CD4-positive, CD25-positive, alpha-beta regulatory T cell (primary cell): ENCODE measurements around the gene KIAA0825. TPM values are rescaled to one million over a fixed set of nuclear protein-coding genes. Genes with fewer than 3 reads are reported as not detected.

Experiments used
- ATAC-seq, 2 donors: fragments of 150-1000 bp; cut with Tn5 transposase; one replicate each; pipeline ENCODE4 v1.10.0; 2021; ENCODE audit warnings: low read depth in 2 of 2, moderate number of reproducible peaks in 2 of 2, moderate library complexity in 1 of 2
- DNase-seq, 3 donors: peaks; one replicate each; pipeline versions ENCODE4 v3.0.0 to v3.0.0-alpha.2; 2012 to 2022; ENCODE audit warnings: mixed read lengths in 1 of 3
- H3K27ac ChIP-seq: one replicate; pipeline ENCODE4 v1.7.0; 2013; ENCODE audit warnings: mild to moderate bottlenecking, low read length; ENCODE audit not compliant: insufficient read depth, poor library complexity, severe bottlenecking
- H3K27me3 ChIP-seq: one replicate; pipeline ENCODE4 v1.7.0; 2013; ENCODE audit warnings: low read length; ENCODE audit not compliant: control insufficient read depth, insufficient read depth
- H3K36me3 ChIP-seq: one replicate; pipeline ENCODE4 v1.7.0; 2013; ENCODE audit warnings: mild to moderate bottlenecking, low read length, moderate library complexity; ENCODE audit not compliant: control insufficient read depth, insufficient read depth
- H3K4me1 ChIP-seq: 2 replicates; pipeline ENCODE4 v1.7.0; 2013; ENCODE audit warnings: mild to moderate bottlenecking, low read length; ENCODE audit not compliant: insufficient read depth, control insufficient read depth, poor library complexity, severe bottlenecking
- H3K4me3 ChIP-seq: one replicate; pipeline ENCODE4 v1.7.0; 2013; ENCODE audit warnings: low read depth, mild to moderate bottlenecking, low read length, moderate library complexity
- H3K9me3 ChIP-seq, 2 experiments: 1 replicate in 1 of 2; 2 replicates in 1 of 2; pipeline ENCODE4 v1.7.0; 2013; ENCODE audit warnings: low read length in 2 of 2, mild to moderate bottlenecking in 1 of 2, moderate library complexity in 1 of 2; ENCODE audit not compliant: control insufficient read depth in 2 of 2
- H3K27ac Mint-ChIP-seq, 3 donors: one replicate each; pipeline ENCODE4 v1.8.0; 2020 to 2022; ENCODE audit warnings: mild to moderate bottlenecking in 3 of 3, mixed read lengths in 3 of 3, moderate library complexity in 2 of 3
- H3K27me3 Mint-ChIP-seq: one replicate; pipeline ENCODE4 v1.8.0; 2022; ENCODE audit warnings: mild to moderate bottlenecking, mixed read lengths
- H3K36me3 Mint-ChIP-seq: one replicate; pipeline ENCODE4 v1.8.0; 2020; ENCODE audit warnings: mixed read lengths
- H3K4me1 Mint-ChIP-seq, 4 donors: one replicate each; pipeline ENCODE4 v1.8.0; 2020 to 2022; ENCODE audit warnings: mixed read lengths in 4 of 4, mild to moderate bottlenecking in 1 of 4
- H3K4me3 Mint-ChIP-seq, 4 donors: one replicate each; pipeline ENCODE4 v1.8.0; 2020 to 2022; ENCODE audit warnings: mild to moderate bottlenecking in 4 of 4, mixed read lengths in 4 of 4, moderate library complexity in 3 of 4
- H3K9me3 Mint-ChIP-seq, 7 donors: one replicate each; pipeline ENCODE4 v1.8.0; 2020 to 2022; ENCODE audit warnings: mixed read lengths in 7 of 7, mild to moderate bottlenecking in 3 of 7, moderate library complexity in 2 of 7
- polyA plus RNA-seq, 4 donors: library from polyadenylated mRNA; unstranded; fragments of 300-500 nt; fragmentation: Illumina TruSeq; gene quantifications; one replicate each; pipeline ENCODE4 v1.2.3, GENCODE V29; 2021
- total RNA-seq: library from RNA; stranded (reverse); gene quantifications from one replicate; pipeline ENCODE4 v1.2.3, GENCODE V29; 2022

The KIAA0825 gene
- total and polyA plus RNA-seq, 5 donors from 2014 or later = 0.42 to 4.6 (median 1.3) TPM

DNA sequence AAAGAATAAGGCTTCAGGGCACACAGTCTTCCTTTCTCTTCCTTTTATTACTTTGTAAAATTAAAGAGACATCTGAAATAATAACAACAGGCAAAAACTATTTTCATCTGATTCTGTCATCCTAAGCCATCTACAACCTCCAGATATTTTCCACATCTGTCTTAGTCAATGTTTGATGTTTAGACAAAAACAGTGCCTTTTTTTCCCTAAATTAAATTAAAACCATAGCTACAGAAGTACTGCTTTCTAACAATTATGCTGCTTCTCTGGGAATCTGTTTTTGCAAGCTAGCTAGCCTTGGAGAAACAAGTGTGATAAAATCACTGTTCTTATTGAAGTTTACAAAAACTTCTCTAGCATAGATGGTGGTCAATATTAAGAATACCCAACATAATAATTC, 95.4 kb downstream of the KIAA0825 start:
- no peaks in the 10 kb centered on the region for H3K4me1 Mint-ChIP-seq
- H3K27ac ChIP-seq = no peak overlapping the region
- ATAC-seq (no peak), DNase-seq (no peak)
- no peaks in the 10 kb centered on the region for H3K4me1 ChIP-seq
- peaks cover 3% of the 10 kb centered on the region for H3K36me3 Mint-ChIP-seq
- no peak overlapping the region for H3K27ac Mint-ChIP-seq
- no peaks in the 10 kb centered on the region for H3K36me3 ChIP-seq
- H3K9me3 ChIP-seq = no peaks in the 10 kb centered on the region
- no peaks in the 10 kb centered on the region for H3K9me3 Mint-ChIP-seq
- H3K27me3 Mint-ChIP-seq = peaks cover 5% of the 10 kb centered on the region
- H3K27me3 ChIP-seq = no peaks in the 10 kb centered on the region
- H3K4me3 Mint-ChIP-seq = no peak overlapping the region
- no peak overlapping the region for H3K4me3 ChIP-seq

DNA sequence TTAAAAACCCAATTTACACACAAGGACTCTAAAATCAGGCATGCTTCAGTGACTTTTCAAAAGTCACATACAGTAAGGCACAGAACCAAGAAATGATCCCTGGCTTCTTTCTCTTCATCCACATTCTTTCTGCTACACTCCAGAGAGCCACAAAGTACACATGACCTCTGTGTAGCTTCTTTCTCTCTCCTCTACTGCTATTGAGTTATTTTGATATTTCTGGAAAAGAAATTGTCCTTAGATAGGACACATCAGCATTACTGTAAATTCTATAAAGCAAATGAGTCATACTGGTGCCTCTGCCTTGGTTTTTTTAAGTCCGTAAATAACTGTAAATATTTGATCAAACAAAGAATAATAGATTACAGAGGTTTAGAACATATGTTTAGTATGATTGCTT, 96.3 kb downstream of the KIAA0825 start:
- no peaks in the 10 kb centered on the region for H3K36me3 ChIP-seq
- no peaks in the 10 kb centered on the region for H3K4me1 ChIP-seq
- no peaks in the 10 kb centered on the region for H3K27me3 ChIP-seq
- H3K36me3 Mint-ChIP-seq = peaks cover 3% of the 10 kb centered on the region
- no peak overlapping the region for H3K27ac ChIP-seq
- no peak overlapping the region for H3K4me3 Mint-ChIP-seq
- peaks cover 5% of the 10 kb centered on the region for H3K27me3 Mint-ChIP-seq
- H3K9me3 Mint-ChIP-seq = no peaks in the 10 kb centered on the region
- no peak for DNase-seq
- H3K4me3 ChIP-seq = no peak overlapping the region
- ATAC-seq = no peak
- no peaks in the 10 kb centered on the region for H3K9me3 ChIP-seq
- no peaks in the 10 kb centered on the region for H3K4me1 Mint-ChIP-seq
- no peak overlapping the region for H3K27ac Mint-ChIP-seq

DNA sequence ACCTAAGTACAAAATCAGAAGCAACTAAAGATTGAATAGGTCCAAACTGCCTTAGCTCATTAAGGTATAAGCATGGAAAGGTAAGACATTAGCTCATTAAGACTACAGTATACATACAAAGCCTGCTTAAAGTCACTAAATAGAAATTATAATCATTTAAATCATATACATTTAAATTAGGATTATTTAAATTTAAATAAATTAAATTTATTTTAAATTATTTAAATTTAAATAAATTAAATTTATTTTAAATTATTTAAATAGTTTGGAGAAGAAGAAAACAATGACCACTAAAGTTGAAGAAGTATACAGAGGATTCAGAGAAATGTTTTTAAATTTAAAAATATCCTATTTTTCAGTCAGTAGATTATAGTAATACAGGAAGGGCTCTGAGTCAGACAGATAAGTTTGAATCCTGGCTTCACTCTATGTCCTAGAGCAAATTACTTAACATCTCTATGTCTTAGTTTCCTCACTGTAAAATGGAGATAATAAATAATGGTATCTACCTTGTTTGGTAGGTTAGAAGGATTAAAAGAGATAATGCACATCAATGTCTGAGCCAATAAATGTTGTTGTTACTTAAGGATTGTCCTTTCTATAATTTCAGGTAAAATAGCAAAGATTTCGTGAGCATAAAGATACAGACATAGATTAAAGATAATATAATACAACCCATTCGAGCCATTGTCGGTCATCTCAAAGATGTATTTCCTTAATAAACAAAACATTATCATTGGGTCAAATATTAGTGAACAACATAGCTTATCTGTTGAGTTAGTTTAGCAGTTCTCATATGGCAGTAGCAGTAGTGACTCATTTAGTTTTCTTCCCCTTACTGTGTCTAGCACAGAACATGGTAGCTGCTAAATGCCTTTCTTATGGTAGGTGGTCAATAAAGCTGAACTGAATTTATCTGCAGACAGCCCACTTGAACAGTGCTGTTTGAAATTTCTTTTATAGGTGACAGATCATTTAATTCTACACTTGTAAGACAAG, 100.6 kb downstream of the KIAA0825 start:
- ATAC-seq (no peak), DNase-seq (no peak)
- Histone ChIP-seq H3K4me1 (no peaks in the 10 kb centered on the region), H3K36me3 (no peaks in the 10 kb centered on the region), H3K27me3 (no peaks in the 10 kb centered on the region), H3K27ac (no peak overlapping the region), H3K4me3 (no peak overlapping the region), H3K9me3 (no peaks in the 10 kb centered on the region)
- peaks cover 5% of the 10 kb centered on the region for H3K27me3 Mint-ChIP-seq
- H3K27ac Mint-ChIP-seq = no peak overlapping the region
- no peaks in the 10 kb centered on the region for H3K9me3 Mint-ChIP-seq
- peaks cover 3% of the 10 kb centered on the region for H3K36me3 Mint-ChIP-seq
- H3K4me1 Mint-ChIP-seq = no peaks in the 10 kb centered on the region
- no peak overlapping the region for H3K4me3 Mint-ChIP-seq

DNA sequence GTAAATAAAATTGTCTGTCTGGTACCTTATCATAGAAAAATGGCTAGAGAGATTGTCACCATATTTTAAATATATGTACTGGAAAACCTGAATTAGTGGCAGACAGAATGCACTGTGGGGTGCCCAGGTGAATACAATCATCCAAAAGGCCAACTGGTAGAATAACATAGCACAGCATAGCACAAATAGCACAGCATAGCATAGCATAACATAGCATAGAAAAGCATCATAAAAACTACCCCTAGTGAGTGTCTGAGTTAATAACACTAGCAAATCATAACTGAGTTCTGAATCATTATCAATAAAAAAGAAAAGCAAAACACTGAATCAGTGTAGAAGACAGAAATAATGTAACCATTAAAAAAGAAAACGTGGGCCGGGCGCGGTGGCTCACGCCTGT, 102.3 kb downstream of the KIAA0825 start:
- no peak overlapping the region for H3K4me3 ChIP-seq
- ATAC-seq (no peak), DNase-seq (no peak)
- Mint-ChIP-seq H3K27me3 (no peaks in the 10 kb centered on the region), H3K27ac (no peak overlapping the region), H3K4me3 (no peak overlapping the region), H3K36me3 (peaks cover 3% of the 10 kb centered on the region), H3K4me1 (no peaks in the 10 kb centered on the region), H3K9me3 (no peaks in the 10 kb centered on the region)
- H3K36me3 ChIP-seq = no peaks in the 10 kb centered on the region
- H3K9me3 ChIP-seq = no peaks in the 10 kb centered on the region
- no peaks in the 10 kb centered on the region for H3K4me1 ChIP-seq
- H3K27me3 ChIP-seq = no peaks in the 10 kb centered on the region
- H3K27ac ChIP-seq = no peak overlapping the region

DNA sequence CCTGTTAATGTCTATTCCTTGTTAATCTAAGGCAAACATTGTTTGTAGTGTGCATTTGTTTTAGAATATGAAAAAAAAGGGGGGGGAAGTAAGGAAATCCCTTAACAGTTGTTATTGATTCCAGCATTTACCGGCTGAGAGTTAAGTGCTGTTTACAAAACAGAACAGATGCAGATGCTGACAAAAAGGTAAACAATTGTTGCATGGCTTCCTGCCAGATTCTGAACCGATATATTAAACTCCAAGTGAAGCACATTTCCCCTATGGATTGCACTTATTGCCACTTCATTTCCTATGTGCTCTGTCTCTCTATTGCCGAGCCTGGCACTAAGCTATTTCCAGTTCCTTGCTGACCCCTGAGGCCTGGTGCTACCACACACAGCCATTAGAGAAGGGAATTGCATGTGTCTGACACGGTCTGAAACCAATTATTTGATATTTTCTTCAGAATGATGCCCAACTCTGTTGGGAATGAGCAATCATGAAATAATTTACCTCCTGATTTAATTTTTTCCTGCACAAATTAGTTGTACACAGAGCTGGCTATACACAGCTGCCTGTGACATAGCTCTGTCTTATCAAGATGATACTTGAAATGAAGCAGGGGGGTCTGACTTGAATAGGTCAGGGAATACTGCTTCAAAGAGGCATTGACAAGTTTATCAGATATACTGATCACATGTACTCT, 109.8 kb downstream of the KIAA0825 start:
- Mint-ChIP-seq H3K4me3 (no peak overlapping the region), H3K27ac (no peak overlapping the region), H3K4me1 (no peaks in the 10 kb centered on the region), H3K27me3 (no peaks in the 10 kb centered on the region), H3K9me3 (no peaks in the 10 kb centered on the region), H3K36me3 (no peaks in the 10 kb centered on the region)
- ATAC-seq = no peak
- Histone ChIP-seq H3K27me3 (no peaks in the 10 kb centered on the region), H3K36me3 (no peaks in the 10 kb centered on the region), H3K4me1 (no peaks in the 10 kb centered on the region), H3K9me3 (no peaks in the 10 kb centered on the region), H3K27ac (no peak overlapping the region), H3K4me3 (no peak overlapping the region)
- DNase-seq = no peak

DNA sequence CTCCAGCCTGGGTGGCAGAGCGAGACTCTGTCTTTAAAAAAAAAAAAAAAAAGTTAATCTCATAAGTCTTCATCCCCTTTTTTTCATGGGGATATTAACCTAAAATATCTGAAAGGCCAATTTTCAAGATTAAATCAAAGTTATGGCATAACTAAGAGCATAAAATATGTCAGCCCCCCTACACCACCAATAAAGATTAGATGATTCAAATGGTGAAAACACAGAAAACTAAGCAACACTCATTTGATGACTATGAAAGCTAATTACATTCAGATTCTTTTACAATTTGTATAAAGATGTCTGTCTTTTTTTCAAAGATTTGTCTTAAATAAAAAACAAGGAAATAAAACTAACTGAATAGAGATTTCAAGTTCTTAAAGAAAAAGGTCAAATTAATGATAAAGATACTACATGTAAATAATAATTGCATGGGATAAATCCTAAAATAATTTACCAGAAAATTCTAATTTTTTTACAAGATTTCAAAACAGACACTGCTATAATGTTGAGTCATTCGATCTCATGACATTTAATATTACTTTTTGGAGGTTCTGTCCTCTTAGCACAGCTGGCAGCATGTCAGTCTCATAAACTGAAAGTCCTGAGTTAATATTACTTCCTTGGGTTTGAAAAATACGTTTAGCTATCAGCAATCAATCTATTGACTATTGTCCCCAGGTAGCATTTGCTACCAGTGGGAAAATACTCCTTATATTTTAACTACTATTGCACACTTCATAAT, 112.9 kb downstream of the KIAA0825 start:
- Mint-ChIP-seq H3K4me1 (no peaks in the 10 kb centered on the region), H3K36me3 (no peaks in the 10 kb centered on the region), H3K27ac (no peak overlapping the region), H3K27me3 (no peaks in the 10 kb centered on the region), H3K4me3 (no peak overlapping the region), H3K9me3 (no peaks in the 10 kb centered on the region)
- no peaks in the 10 kb centered on the region for H3K9me3 ChIP-seq
- H3K36me3 ChIP-seq = no peaks in the 10 kb centered on the region
- ATAC-seq (no peak), DNase-seq (no peak)
- H3K27ac ChIP-seq = no peak overlapping the region
- no peaks in the 10 kb centered on the region for H3K27me3 ChIP-seq
- no peak overlapping the region for H3K4me3 ChIP-seq
- H3K4me1 ChIP-seq = no peaks in the 10 kb centered on the region

DNA sequence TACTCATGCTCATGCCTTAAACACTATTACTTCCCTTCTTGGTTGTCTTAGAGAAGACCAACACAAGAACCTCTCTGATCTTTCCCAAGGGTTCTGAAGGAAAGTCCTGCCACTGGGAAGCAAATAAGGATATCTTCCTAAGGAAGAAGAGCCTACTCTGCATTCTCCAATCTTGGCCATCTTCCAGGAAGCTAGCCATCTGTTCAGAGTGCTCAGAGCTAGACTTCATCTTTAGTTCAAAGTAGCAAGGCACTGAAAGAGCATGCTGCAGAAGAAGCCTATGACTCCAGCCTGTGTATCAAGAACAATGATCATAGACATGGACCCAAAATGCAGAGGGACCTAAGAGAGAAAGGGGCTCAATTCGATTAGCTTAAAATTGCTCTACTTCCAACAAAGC, 114.7 kb downstream of the KIAA0825 start:
- no peaks in the 10 kb centered on the region for H3K36me3 ChIP-seq
- no peaks in the 10 kb centered on the region for H3K4me1 ChIP-seq
- Mint-ChIP-seq H3K36me3 (no peaks in the 10 kb centered on the region), H3K4me3 (no peak overlapping the region), H3K9me3 (no peaks in the 10 kb centered on the region), H3K27ac (no peak overlapping the region), H3K4me1 (no peaks in the 10 kb centered on the region), H3K27me3 (no peaks in the 10 kb centered on the region)
- ATAC-seq (no peak), DNase-seq (no peak)
- no peak overlapping the region for H3K27ac ChIP-seq
- no peak overlapping the region for H3K4me3 ChIP-seq
- H3K27me3 ChIP-seq = no peaks in the 10 kb centered on the region
- H3K9me3 ChIP-seq = no peaks in the 10 kb centered on the region
